AG09319 (cell line): ENCODE results near the gene SCRN1.

Source experiments
- DNase-seq: peaks from one replicate; pipeline ENCODE4 v3.0.0-alpha.2; 2010; ENCODE audit warnings: low read depth; ENCODE audit errors: extremely low read depth
- TF ChIP-seq, protein P1 (sequence below): IDR thresholded peaks from 2 replicates; pipeline ENCODE4 v1.5.1; 2011; ENCODE audit warnings: low read depth, mild to moderate bottlenecking, inconsistent platforms, low read length, moderate library complexity

Gene SCRN1

DNA sequence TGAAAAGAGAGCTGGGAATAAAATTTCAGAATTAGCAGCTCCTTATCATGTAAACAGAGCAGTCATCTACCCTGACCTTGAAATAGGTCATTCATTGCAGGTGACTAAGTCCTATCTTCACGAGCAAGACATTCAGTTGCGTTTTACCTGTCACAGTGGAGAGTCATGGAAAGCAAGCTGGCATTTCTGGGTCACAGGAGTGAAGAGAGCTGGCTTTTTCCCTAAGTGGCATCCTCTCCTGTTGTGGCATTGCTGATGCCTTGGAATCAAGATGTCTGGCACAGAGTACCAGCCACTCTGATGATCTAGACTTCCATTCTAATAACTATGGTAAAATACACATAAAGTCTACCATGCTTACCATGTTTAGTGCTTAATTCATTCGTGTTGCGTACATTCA lies 70.8 kb downstream of the SCRN1 start:
- TF ChIP-seq, protein P1, sequence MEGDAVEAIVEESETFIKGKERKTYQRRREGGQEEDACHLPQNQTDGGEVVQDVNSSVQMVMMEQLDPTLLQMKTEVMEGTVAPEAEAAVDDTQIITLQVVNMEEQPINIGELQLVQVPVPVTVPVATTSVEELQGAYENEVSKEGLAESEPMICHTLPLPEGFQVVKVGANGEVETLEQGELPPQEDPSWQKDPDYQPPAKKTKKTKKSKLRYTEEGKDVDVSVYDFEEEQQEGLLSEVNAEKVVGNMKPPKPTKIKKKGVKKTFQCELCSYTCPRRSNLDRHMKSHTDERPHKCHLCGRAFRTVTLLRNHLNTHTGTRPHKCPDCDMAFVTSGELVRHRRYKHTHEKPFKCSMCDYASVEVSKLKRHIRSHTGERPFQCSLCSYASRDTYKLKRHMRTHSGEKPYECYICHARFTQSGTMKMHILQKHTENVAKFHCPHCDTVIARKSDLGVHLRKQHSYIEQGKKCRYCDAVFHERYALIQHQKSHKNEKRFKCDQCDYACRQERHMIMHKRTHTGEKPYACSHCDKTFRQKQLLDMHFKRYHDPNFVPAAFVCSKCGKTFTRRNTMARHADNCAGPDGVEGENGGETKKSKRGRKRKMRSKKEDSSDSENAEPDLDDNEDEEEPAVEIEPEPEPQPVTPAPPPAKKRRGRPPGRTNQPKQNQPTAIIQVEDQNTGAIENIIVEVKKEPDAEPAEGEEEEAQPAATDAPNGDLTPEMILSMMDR, result no peak
- DNase-seq, result no peak

DNA sequence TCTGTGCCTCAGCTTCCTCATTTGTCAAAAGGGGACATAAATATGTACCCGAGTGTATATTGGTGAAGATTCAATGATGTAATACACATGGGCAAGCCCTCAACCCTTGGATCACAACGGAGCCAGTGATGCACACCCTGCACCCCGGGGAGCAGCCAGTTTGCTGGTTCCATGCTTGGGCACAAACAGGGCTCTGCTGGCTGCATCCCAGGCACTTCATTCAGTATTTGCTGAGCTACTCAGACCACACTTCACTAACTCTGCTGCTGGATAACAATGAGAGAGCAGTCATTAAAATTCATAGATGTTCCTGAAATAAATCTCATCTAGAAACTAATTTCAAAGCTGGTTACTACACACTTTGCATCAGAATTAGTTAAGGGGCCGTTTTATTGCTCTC lies 72.0 kb downstream of the SCRN1 start:
- TF ChIP-seq, protein P1, result no peak
- DNase-seq, result no peak

- DNase-seq, result no peak
- TF ChIP-seq, protein P1, result no peak
Measured at GRCh38 chr7:29915481-29916215, 74.0 kb downstream of the SCRN1 start.

- DNase-seq, result no peak
- TF ChIP-seq, protein P1, result no peak
Measured at GRCh38 chr7:29914180-29914579, 75.4 kb downstream of the SCRN1 start.

- no peak for DNase-seq
- TF ChIP-seq, protein P1, result no peak
Measured at GRCh38 chr7:29906200-29907022, 83.2 kb downstream of the SCRN1 start.

DNA sequence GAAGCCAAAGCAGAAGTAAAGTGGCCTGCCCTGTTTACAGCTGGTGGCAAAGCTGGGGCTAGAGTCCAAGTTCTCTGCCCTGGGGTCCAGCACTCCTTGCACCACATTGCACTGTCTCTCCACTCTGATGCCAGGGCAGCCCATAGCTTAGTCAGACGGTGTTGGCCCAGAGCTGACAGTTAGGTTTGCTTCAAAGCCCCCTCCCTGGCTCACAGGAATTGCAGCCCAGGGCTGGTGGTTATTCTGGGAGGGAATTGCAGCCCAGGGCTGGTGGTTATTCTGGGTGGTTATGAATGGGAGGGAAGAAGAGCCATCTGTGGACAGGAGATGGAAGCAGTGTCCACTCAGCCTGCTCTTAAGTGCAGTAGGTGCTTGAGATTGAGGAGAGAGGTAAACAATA lies 88.9 kb downstream of the SCRN1 start:
- DNase-seq, result no peak
- TF ChIP-seq, protein P1, result no peak

- TF ChIP-seq, protein P1, result no peak
- DNase-seq, result no peak
Measured at GRCh38 chr7:29898301-29898700, 91.3 kb downstream of the SCRN1 start.
